Calu3 (cell line): ENCODE results near the gene NR1D1. TPM values are rescaled to one million over a fixed set of nuclear protein-coding genes. Genes with fewer than 3 reads are reported as not detected.

Experiments
- BruUV-seq: library from RNA; stranded (reverse); fragments of 400-500 nt; replicated peaks from 2 replicates; lab custom pipeline; 2021; lab: Mats Ljungman, UMichigan
- CTCF ChIA-PET: fragments of 300-600 bp; sonication (Branson Sonifier 250); formaldehyde crosslinking; loops from one replicate; lab custom pipeline; 2022; ENCODE audit warnings: antibody characterized with exemption; lab: Charles Lee
- DNase-seq: peaks from one replicate; pipeline ENCODE4 v3.0.0; 2022
- H3K27ac Mint-ChIP-seq: one replicate; pipeline ENCODE4 v1.8.0; 2022; ENCODE audit warnings: mixed read lengths; ENCODE audit not compliant: unreplicated experiment
- H3K27me3 Mint-ChIP-seq: one replicate; pipeline ENCODE4 v1.8.0; 2022; ENCODE audit warnings: mixed read lengths; ENCODE audit not compliant: unreplicated experiment
- H3K36me3 Mint-ChIP-seq: one replicate; pipeline ENCODE4 v1.8.0; 2022; ENCODE audit warnings: mild to moderate bottlenecking, moderate library complexity, mixed read lengths; ENCODE audit not compliant: insufficient read depth, unreplicated experiment
- H3K4me1 Mint-ChIP-seq: one replicate; pipeline ENCODE4 v1.8.0; 2022; ENCODE audit warnings: mild to moderate bottlenecking, low read depth, mixed read lengths; ENCODE audit not compliant: unreplicated experiment
- H3K4me3 Mint-ChIP-seq: one replicate; pipeline ENCODE4 v1.8.0; 2022; ENCODE audit warnings: mild to moderate bottlenecking, low read depth, moderate library complexity, mixed read lengths; ENCODE audit not compliant: unreplicated experiment
- H3K9me3 Mint-ChIP-seq: one replicate; pipeline ENCODE4 v1.8.0; 2022; ENCODE audit warnings: low read depth, mixed read lengths; ENCODE audit not compliant: unreplicated experiment
- CTCF ChIP-seq: fragments of 200-600 bp; IDR thresholded peaks from one replicate; pipeline ENCODE4 v1.8.0; 2022; ENCODE audit warnings: antibody characterized with exemption; ENCODE audit not compliant: unreplicated experiment
- intact Hi-C: fragments of 100-400 bp; cut with micrococcal nuclease; formaldehyde crosslinking; loops from one replicate; pipeline ENCODE4 v1.10.0; 2022; ENCODE audit not compliant: unreplicated experiment
- total RNA-seq: library from RNA; stranded (reverse); gene quantifications from 2 replicates; pipeline ENCODE4 v1.2.3, GENCODE V29; 2022

NR1D1 gene
- total RNA-seq, 1 experiment from 2014 or later, result 36.4 TPM

GRCh38 chr17:40092581-40092980 lies 7.8 kb downstream of the NR1D1 start:
- DNase-seq, result no peak
- Mint-ChIP-seq H3K9me3 (no peaks in the 10 kb centered on the region), H3K27ac (no peak overlapping the region), H3K4me1 (peaks cover 11% of the 10 kb centered on the region), H3K36me3 (peaks cover 51% of the 10 kb centered on the region), H3K4me3 (no peak overlapping the region), H3K27me3 (no peaks in the 10 kb centered on the region)
- CTCF ChIA-PET, result interaction anchor here (0.6 to 16.6 kb wide), 6 partner anchors 12 to 290 kb away, joined by 3 to 1006 read pairs (median 6); partner anchors contain the start of genes MED24 and THRA
- intact Hi-C loops, result no loop called here
- BruUV-seq, result no TSS peak
- TF ChIP-seq CTCF, result no peak

- H3K4me3 Mint-ChIP-seq, result no peak overlapping the region
- no peak for TF ChIP-seq CTCF
- CTCF ChIA-PET, result interaction anchor here (0.6 to 16.6 kb wide), 5 partner anchors 8 to 103 kb away, joined by 3 to 1006 read pairs (median 43); partner anchors contain the start of genes MED24, NR1D1 and THRA
- peaks cover 45% of the 10 kb centered on the region for H3K36me3 Mint-ChIP-seq
- no peaks in the 10 kb centered on the region for H3K9me3 Mint-ChIP-seq
- no peak for DNase-seq
- H3K4me1 Mint-ChIP-seq, result peaks cover 3% of the 10 kb centered on the region
- BruUV-seq, result no TSS peak
- no peak overlapping the region for H3K27ac Mint-ChIP-seq
- no peaks in the 10 kb centered on the region for H3K27me3 Mint-ChIP-seq
- intact Hi-C loops, result no loop called here
These were observed 8.5 kb downstream of the NR1D1 start for GRCh38 chr17:40091691-40092397.

GRCh38 chr17:40090237-40091119 lies 9.9 kb downstream of the NR1D1 start:
- H3K4me1 Mint-ChIP-seq, result no peaks in the 10 kb centered on the region
- no TSS peak for BruUV-seq
- CTCF ChIA-PET, result interaction anchor here (0.7 to 7.0 kb wide), 22 partner anchors 9 to 362 kb away, joined by 3 to 48 read pairs (median 6); partner anchors contain the start of genes CSF3, MED24, NR1D1 and TOP2A
- H3K9me3 Mint-ChIP-seq, result no peaks in the 10 kb centered on the region
- no peaks in the 10 kb centered on the region for H3K27me3 Mint-ChIP-seq
- no peak for DNase-seq
- no peak for TF ChIP-seq CTCF
- H3K27ac Mint-ChIP-seq, result no peak overlapping the region
- peaks cover 31% of the 10 kb centered on the region for H3K36me3 Mint-ChIP-seq
- no peak overlapping the region for H3K4me3 Mint-ChIP-seq
- intact Hi-C loops, result no loop called here

GRCh38 chr17:40089077-40089895 lies 11.1 kb downstream of the NR1D1 start:
- no peak for DNase-seq
- Mint-ChIP-seq H3K36me3 (peaks cover 19% of the 10 kb centered on the region), H3K4me1 (no peaks in the 10 kb centered on the region), H3K27ac (no peak overlapping the region), H3K4me3 (no peak overlapping the region), H3K9me3 (no peaks in the 10 kb centered on the region), H3K27me3 (no peaks in the 10 kb centered on the region)
- intact Hi-C loops, result no loop called here
- BruUV-seq, result no TSS peak
- no peak for TF ChIP-seq CTCF
- CTCF ChIA-PET, result interaction anchor here (0.5 to 7.0 kb wide), 20 partner anchors 8 to 539 kb away, joined by 3 to 48 read pairs (median 4); partner anchors contain the start of genes CSF3, MED24 and NR1D1
